GM18505 (cell line): ENCODE results near the gene KCNH5.

Experiments
- ATAC-seq: cut with Tn5 transposase; IDR thresholded peaks from one replicate; pipeline ENCODE4 v1.9.1; 2021; ENCODE audit not compliant: unreplicated experiment
- POLR2A ChIP-seq: IDR thresholded peaks from 4 replicates; pipeline ENCODE4 v1.6.1; 2011; ENCODE audit warnings: borderline replicate concordance; ENCODE audit not compliant: insufficient read depth, insufficient read length; ENCODE audit errors: extremely low read depth

The KCNH5 gene

GRCh38 chr14:62655166-62655565 is 390.1 kb downstream of the KCNH5 start:
- no peak for TF ChIP-seq POLR2A
- no peak for ATAC-seq

GRCh38 chr14:62654641-62655040 is 390.6 kb downstream of the KCNH5 start:
- TF ChIP-seq POLR2A: no peak
- no peak for ATAC-seq
